ENCODE measurements around the gene PIKFYVE.
"Not testable (repeated sequence)": the region's sequence is repeated elsewhere in the genome, so short reads cannot be mapped to it uniquely, and the experiment has no call there.

PIKFYVE gene, protein sequence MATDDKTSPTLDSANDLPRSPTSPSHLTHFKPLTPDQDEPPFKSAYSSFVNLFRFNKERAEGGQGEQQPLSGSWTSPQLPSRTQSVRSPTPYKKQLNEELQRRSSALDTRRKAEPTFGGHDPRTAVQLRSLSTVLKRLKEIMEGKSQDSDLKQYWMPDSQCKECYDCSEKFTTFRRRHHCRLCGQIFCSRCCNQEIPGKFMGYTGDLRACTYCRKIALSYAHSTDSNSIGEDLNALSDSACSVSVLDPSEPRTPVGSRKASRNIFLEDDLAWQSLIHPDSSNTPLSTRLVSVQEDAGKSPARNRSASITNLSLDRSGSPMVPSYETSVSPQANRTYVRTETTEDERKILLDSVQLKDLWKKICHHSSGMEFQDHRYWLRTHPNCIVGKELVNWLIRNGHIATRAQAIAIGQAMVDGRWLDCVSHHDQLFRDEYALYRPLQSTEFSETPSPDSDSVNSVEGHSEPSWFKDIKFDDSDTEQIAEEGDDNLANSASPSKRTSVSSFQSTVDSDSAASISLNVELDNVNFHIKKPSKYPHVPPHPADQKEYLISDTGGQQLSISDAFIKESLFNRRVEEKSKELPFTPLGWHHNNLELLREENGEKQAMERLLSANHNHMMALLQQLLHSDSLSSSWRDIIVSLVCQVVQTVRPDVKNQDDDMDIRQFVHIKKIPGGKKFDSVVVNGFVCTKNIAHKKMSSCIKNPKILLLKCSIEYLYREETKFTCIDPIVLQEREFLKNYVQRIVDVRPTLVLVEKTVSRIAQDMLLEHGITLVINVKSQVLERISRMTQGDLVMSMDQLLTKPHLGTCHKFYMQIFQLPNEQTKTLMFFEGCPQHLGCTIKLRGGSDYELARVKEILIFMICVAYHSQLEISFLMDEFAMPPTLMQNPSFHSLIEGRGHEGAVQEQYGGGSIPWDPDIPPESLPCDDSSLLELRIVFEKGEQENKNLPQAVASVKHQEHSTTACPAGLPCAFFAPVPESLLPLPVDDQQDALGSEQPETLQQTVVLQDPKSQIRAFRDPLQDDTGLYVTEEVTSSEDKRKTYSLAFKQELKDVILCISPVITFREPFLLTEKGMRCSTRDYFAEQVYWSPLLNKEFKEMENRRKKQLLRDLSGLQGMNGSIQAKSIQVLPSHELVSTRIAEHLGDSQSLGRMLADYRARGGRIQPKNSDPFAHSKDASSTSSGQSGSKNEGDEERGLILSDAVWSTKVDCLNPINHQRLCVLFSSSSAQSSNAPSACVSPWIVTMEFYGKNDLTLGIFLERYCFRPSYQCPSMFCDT (N-terminal part only)

DNA sequence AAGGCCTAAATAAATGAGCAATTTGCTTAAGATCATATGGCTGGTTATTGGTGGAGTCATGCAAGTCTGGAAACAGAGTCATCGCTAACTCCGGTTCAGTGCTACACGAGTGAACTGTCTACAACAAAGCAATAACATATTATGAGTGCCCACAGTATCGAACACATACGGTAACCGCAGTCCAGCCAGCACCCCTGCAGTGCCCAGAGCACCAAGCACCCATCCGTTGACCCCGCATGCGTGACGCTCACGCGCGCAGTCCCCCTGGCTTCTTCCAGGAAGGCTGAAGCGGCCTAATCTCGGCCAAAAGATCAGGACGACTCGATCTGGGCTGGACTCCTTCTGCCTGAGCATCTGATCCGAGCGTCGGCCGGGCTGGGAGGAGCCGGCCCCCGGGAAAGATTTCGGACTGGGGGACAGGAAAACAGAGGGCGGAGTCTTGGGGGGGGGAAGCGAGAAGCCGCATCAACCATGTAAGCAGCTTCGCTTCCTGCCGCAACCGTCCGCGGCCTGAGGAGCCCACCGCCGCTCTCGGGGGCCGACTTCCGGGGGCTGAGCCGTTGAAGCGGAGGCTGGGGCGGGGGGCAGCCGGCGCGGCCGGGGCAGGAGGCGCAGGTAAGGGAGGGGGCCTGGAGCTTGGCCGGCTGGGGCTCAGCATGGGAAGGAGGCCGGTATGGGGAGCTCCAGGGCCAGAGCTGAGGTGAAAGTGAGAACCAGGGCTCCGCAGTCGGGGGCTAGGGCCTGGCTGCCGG, at the start of gene PIKFYVE:
PIKFYVE (plus strand) TSS at position 455 of the 752 bp plus-strand sequence. CDS start 5,265 bp downstream, outside the sequence.
- H3K27ac ChIP-seq (ENCODE audit: low read depth, low read length), result peak within 1 kb of the TSS; percentile 69
- H3K4me3 ChIP-seq (ENCODE audit: low read depth in 1 of 2, low read length in 2 of 2), result peak within 1 kb of the TSS; percentile 83 to 89
- H3K4me1 ChIP-seq (ENCODE audit: insufficient read depth, low read length), result peaks cover 9% of the 10 kb centered on the region
- H3K9ac ChIP-seq (ENCODE audit: low read length), result peak within 1 kb of the TSS; percentile 94
- no peaks in the 10 kb centered on the region for H3K27me3 ChIP-seq (ENCODE audit: control insufficient read depth in 1 of 2, insufficient read depth in 2 of 2, low read length in 2 of 2)
- no peaks in the 10 kb centered on the region for H3K9me3 ChIP-seq (ENCODE audit: low read length)
- H3K36me3 ChIP-seq (ENCODE audit: insufficient read depth, low read length), result no peaks in the 10 kb centered on the region

DNA sequence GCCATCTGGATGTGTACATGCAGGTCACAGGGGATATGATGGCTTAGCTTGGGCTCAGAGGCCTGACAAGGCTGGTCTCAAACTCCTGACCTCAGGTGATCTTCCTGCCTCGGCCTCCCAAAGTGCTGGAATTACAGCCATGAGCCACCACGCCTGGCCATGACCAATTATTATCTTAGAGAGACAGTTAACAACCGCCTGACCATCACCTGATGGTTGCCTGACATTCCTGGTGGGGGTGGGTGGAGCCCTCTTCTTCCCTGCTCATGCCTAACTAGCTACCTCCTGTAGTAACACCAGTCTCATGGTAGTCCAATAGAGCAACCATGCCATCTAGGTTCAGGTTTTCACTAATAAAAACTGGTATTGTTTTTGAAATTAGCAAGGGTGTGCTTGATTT, 44.2 kb upstream of the PIKFYVE start:
- H3K27me3 ChIP-seq (ENCODE audit: control insufficient read depth in 1 of 2, insufficient read depth in 2 of 2, low read length in 2 of 2); H3K36me3 ChIP-seq (ENCODE audit: insufficient read depth, low read length); H3K4me1 ChIP-seq (ENCODE audit: insufficient read depth, low read length); H3K27ac ChIP-seq (ENCODE audit: low read depth, low read length); H3K9me3 ChIP-seq (ENCODE audit: low read length); H3K9ac ChIP-seq (ENCODE audit: low read length); H3K4me3 ChIP-seq (ENCODE audit: low read depth in 1 of 2, low read length in 2 of 2): not testable (repeated sequence)

DNA sequence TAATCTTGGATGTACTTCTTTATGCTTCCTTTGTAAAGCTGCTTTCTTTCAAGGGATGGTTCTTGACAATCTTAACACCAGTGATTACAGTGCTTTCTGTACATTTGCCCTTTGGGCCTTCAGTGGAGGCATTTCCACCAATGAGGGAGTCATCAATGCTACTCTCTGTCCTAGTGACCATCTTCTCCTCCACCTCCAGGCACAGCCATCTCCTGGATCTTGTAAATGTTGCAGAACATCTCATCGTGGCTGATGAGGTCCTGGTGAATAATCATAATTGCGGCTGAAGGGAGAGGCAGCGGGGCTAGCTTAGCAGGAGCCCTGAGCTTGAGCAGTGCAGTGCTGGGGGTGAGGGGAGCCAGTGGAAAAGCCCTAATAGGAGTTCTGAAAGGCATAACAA, 43.7 kb upstream of the PIKFYVE start:
- Histone ChIP-seq H3K9me3 (ENCODE audit: low read length) (no peaks in the 10 kb centered on the region), H3K27me3 (ENCODE audit: control insufficient read depth in 1 of 2, insufficient read depth in 2 of 2, low read length in 2 of 2) (no peaks in the 10 kb centered on the region), H3K4me3 (ENCODE audit: low read depth in 1 of 2, low read length in 2 of 2) (no peak overlapping the region), H3K36me3 (ENCODE audit: insufficient read depth, low read length) (no peaks in the 10 kb centered on the region), H3K27ac (ENCODE audit: low read depth, low read length) (no peak overlapping the region), H3K9ac (ENCODE audit: low read length) (no peak overlapping the region), H3K4me1 (ENCODE audit: insufficient read depth, low read length) (no peaks in the 10 kb centered on the region)

DNA sequence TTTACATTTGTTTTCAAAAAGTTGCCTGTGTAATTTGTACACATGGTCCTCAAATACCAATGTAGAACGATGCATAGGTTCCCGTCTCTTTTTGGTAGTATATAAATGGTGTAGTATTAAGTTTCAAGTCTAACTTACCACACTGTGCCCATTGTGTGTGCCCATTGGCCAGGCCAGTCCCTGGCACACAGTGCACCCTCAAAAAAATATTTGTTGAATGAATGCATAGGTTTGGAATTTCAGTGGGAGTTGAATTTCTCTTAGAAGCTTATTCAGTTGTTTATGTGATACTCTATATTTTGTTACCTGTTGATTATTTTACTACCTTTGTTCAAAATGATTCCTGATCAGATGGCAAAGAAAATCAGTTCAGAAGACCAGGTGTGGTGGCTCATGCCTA, 41.3 kb upstream of the PIKFYVE start:
- Histone ChIP-seq H3K27me3 (ENCODE audit: control insufficient read depth in 1 of 2, insufficient read depth in 2 of 2, low read length in 2 of 2) (no peaks in the 10 kb centered on the region), H3K9me3 (ENCODE audit: low read length) (no peaks in the 10 kb centered on the region), H3K4me3 (ENCODE audit: low read depth in 1 of 2, low read length in 2 of 2) (no peak overlapping the region), H3K27ac (ENCODE audit: low read depth, low read length) (no peak overlapping the region), H3K36me3 (ENCODE audit: insufficient read depth, low read length) (no peaks in the 10 kb centered on the region), H3K9ac (ENCODE audit: low read length) (no peak overlapping the region), H3K4me1 (ENCODE audit: insufficient read depth, low read length) (no peaks in the 10 kb centered on the region)

DNA sequence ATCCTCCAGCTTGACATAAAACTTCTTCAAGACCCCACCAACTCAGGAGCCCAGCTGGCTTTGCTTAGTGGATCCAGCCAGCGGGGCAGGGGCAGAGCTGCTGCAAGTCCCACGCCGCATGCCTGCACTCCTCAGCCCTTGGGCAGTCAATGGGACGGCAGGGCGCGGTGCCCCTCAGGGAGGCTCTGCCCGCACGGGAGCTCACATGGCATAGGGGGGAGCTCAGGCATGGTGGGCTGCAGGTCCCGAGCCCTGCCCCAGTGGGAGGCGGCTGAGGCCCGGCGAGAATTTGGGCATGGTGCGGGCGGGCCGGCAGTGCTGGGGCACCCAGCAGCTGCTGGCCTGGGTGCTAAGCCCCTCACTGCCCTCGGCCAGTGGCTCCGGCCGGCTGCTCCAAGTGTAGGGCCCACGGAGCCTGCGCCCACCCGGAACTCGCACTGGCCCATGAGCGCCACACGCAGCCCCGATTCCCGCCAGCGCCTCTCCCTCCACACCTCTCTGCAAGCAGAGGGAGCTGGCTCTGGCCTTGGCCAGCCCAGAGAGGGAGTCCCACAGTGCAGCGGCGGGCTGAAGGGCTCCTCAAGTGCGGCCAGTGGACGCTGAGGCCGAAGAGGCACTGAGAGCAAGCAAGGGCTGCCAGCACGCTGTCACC, 38.3 kb upstream of the PIKFYVE start:
- H3K9ac ChIP-seq (ENCODE audit: low read length), result no peak overlapping the region
- no peaks in the 10 kb centered on the region for H3K9me3 ChIP-seq (ENCODE audit: low read length)
- H3K27ac ChIP-seq (ENCODE audit: low read depth, low read length), result no peak overlapping the region
- H3K27me3 ChIP-seq (ENCODE audit: control insufficient read depth in 1 of 2, insufficient read depth in 2 of 2, low read length in 2 of 2), result no peaks in the 10 kb centered on the region
- H3K36me3 ChIP-seq (ENCODE audit: insufficient read depth, low read length), result no peaks in the 10 kb centered on the region
- H3K4me1 ChIP-seq (ENCODE audit: insufficient read depth, low read length), result no peaks in the 10 kb centered on the region
- no peak overlapping the region for H3K4me3 ChIP-seq (ENCODE audit: low read depth in 1 of 2, low read length in 2 of 2)

DNA sequence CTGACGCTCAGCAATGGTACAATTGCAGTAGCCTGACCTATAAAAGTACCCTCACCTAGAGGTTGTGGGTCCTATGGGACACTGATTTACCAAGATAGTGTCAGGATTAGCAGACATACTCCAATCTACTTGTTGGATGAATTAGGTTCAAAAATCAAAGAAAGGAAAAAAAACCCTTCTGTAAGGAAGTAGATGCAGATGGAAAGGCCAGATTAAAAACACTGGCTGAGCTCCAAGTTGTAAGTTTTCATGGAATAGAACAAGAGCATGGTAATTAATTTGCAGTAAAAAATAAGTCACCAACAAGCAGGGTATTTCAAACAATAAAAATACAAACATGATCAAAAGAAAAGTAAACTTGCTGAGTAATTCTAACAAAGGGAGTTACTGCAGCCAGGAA, 37.6 kb upstream of the PIKFYVE start:
- H3K4me1 ChIP-seq (ENCODE audit: insufficient read depth, low read length), result no peaks in the 10 kb centered on the region
- H3K4me3 ChIP-seq (ENCODE audit: low read depth in 1 of 2, low read length in 2 of 2), result no peak overlapping the region
- H3K27ac ChIP-seq (ENCODE audit: low read depth, low read length), result no peak overlapping the region
- no peaks in the 10 kb centered on the region for H3K36me3 ChIP-seq (ENCODE audit: insufficient read depth, low read length)
- no peaks in the 10 kb centered on the region for H3K27me3 ChIP-seq (ENCODE audit: control insufficient read depth in 1 of 2, insufficient read depth in 2 of 2, low read length in 2 of 2)
- H3K9ac ChIP-seq (ENCODE audit: low read length), result no peak overlapping the region
- no peaks in the 10 kb centered on the region for H3K9me3 ChIP-seq (ENCODE audit: low read length)

DNA sequence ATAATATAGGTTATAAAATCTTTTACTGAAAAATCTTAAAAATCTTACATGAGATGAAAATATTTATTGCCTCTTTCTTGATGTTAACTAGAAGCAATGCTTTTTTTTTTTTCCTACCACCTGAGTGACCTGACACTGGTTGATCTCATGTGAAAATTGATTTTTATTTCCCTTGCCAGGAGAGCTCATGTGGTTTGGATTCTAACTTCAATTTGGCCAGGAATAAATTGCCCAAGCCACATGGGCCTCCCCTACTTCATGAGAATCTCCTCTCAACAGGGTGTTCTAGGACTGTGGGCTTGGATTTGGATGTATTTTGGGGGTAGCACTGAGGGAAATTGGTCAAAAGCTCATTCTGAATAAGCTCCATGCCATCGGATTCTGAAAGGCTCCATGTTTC, 31.3 kb upstream of the PIKFYVE start:
- Histone ChIP-seq H3K4me1 (ENCODE audit: insufficient read depth, low read length) (no peaks in the 10 kb centered on the region), H3K36me3 (ENCODE audit: insufficient read depth, low read length) (peaks cover 21% of the 10 kb centered on the region), H3K4me3 (ENCODE audit: low read depth in 1 of 2, low read length in 2 of 2) (no peak overlapping the region), H3K27ac (ENCODE audit: low read depth, low read length) (no peak overlapping the region), H3K27me3 (ENCODE audit: control insufficient read depth in 1 of 2, insufficient read depth in 2 of 2, low read length in 2 of 2) (no peaks in the 10 kb centered on the region), H3K9ac (ENCODE audit: low read length) (no peak overlapping the region), H3K9me3 (ENCODE audit: low read length) (no peaks in the 10 kb centered on the region)

DNA sequence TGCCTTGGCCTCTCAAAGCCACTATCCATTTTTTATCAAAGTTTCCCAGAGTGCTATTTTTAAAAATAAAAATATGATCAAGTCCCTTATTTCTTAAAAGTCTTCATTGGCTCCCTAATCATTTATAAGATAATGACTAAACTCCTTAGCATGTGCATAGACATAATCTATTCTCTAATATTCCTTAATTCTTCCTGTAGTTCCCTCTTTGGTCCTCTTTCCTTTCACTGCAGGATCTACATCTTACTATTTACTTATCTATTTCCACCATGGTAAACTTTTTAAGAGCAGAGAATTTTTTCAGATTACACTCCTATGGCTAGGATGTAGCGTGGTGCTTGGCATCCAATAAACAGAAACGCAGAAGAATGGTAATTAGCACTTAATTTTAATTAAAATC, 30.2 kb upstream of the PIKFYVE start:
- H3K9me3 ChIP-seq (ENCODE audit: low read length), result no peaks in the 10 kb centered on the region
- no peak overlapping the region for H3K27ac ChIP-seq (ENCODE audit: low read depth, low read length)
- peaks cover 24% of the 10 kb centered on the region for H3K36me3 ChIP-seq (ENCODE audit: insufficient read depth, low read length)
- no peak overlapping the region for H3K9ac ChIP-seq (ENCODE audit: low read length)
- no peaks in the 10 kb centered on the region for H3K4me1 ChIP-seq (ENCODE audit: insufficient read depth, low read length)
- H3K27me3 ChIP-seq (ENCODE audit: control insufficient read depth in 1 of 2, insufficient read depth in 2 of 2, low read length in 2 of 2), result no peaks in the 10 kb centered on the region
- H3K4me3 ChIP-seq (ENCODE audit: low read depth in 1 of 2, low read length in 2 of 2), result no peak overlapping the region

DNA sequence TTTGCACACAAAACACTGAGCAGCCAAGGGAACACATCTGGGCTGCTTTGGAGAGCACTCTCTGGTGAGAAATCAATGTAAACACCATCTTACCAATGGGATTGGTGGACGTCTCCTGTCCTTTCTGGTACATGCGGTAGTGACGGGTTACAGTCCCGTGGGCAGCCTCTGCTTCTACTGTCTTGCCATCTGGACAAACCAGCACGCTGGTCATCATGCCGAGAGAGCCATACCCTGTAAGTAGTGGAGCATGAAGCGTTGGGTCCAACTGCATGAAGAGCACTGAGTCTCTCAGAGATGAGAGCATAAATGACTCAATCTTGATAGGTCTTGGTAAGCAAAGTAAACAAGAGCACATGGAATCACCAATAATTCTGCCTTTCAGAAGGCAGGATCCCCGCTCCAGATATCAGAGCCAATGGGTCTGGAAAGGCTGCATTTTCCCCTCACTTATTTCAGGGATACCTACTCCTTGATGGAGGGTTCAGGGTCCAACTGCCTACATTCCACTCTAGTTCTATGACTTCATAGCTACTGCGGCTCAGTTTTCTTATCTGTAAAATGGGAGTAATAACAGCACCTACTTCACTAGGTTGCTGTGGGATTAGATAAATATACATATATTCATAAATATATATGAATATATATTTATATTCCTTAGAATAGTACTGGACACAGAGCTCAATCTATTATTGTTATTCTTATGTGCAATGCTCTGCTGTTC, 26.1 kb upstream of the PIKFYVE start:
- Histone ChIP-seq H3K4me3 (ENCODE audit: low read depth in 1 of 2, low read length in 2 of 2) (no peak overlapping the region), H3K27ac (ENCODE audit: low read depth, low read length) (no peak overlapping the region), H3K9me3 (ENCODE audit: low read length) (no peaks in the 10 kb centered on the region), H3K4me1 (ENCODE audit: insufficient read depth, low read length) (no peaks in the 10 kb centered on the region), H3K27me3 (ENCODE audit: control insufficient read depth in 1 of 2, insufficient read depth in 2 of 2, low read length in 2 of 2) (no peaks in the 10 kb centered on the region), H3K36me3 (ENCODE audit: insufficient read depth, low read length) (peaks cover 45% of the 10 kb centered on the region), H3K9ac (ENCODE audit: low read length) (no peak overlapping the region)

DNA sequence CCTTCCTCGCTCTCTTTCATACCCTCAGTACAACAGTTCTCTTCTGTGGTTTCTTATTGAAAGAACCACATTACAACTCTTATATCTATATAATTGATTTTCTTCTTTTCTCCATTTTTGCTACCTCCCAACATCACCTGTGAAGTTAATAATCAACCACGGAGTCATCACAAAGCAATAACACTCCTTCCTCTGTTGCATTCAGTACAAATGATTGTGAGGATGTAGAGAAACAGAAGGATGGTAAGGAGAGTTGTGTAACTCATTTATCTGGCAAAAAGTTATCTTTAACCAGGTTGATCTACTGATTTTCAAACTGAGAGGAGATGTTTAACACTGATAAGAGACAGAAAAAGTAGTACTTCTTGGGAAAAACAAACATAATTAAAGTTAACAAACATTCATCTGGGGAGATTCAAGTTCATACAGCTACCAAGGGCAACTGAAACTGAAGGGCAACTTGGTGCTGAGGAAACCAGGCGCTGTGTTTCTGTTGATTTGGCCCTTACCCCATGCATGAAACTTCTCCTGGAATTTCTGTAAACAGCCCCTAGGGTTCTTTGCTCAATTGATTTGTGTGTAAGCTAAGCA, 25.3 kb upstream of the PIKFYVE start:
- H3K36me3 ChIP-seq (ENCODE audit: insufficient read depth, low read length), result peaks cover 44% of the 10 kb centered on the region
- H3K9ac ChIP-seq (ENCODE audit: low read length), result no peak overlapping the region
- H3K27ac ChIP-seq (ENCODE audit: low read depth, low read length), result no peak overlapping the region

More for the DNA sequence above, 25.3 kb upstream of the PIKFYVE start:
- H3K27me3 ChIP-seq (ENCODE audit: control insufficient read depth in 1 of 2, insufficient read depth in 2 of 2, low read length in 2 of 2), result no peaks in the 10 kb centered on the region
- H3K4me1 ChIP-seq (ENCODE audit: insufficient read depth, low read length), result no peaks in the 10 kb centered on the region
- H3K4me3 ChIP-seq (ENCODE audit: low read depth in 1 of 2, low read length in 2 of 2), result no peak overlapping the region
- no peaks in the 10 kb centered on the region for H3K9me3 ChIP-seq (ENCODE audit: low read length)
